Thyroid gland (tissue), 4 donors: ENCODE data around the gene SNRK. TPM values are rescaled to one million over a fixed set of nuclear protein-coding genes. Genes with fewer than 3 reads are reported as not detected.

Source experiments
- DNase-seq, 2 donors: peaks; one replicate each; pipeline ENCODE4 v3.0.0-alpha.2; 2019
- H3K27ac ChIP-seq, 3 donors: fragments of 200-600 bp; sonication (generic); 1 replicate in 2 of 3; 2 replicates in 1 of 3; pipeline ENCODE4 v1.5.1; 2016 to 2019; ENCODE audit warnings: mild to moderate bottlenecking in 1 of 3, moderate library complexity in 1 of 3
- H3K27me3 ChIP-seq: fragments of 200-600 bp; sonication (generic); one replicate; pipeline ENCODE4 v1.5.1; 2019
- H3K36me3 ChIP-seq, 2 donors: fragments of 200-600 bp; sonication (generic); one replicate each; pipeline ENCODE4 v1.5.1; 2016 to 2019
- H3K4me1 ChIP-seq, 2 donors: fragments of 200-600 bp; sonication (generic); one replicate each; pipeline ENCODE4 v1.5.1; 2017 to 2019
- H3K4me3 ChIP-seq, 3 donors: fragments of 200-600 bp; sonication (generic); replicated peaks in 1 of 3; 1 replicate in 2 of 3; 2 replicates in 1 of 3; pipeline ENCODE4 v1.5.1; 2016; ENCODE audit warnings: mild to moderate bottlenecking in 1 of 3
- H3K9me3 ChIP-seq: fragments of 200-600 bp; sonication (generic); one replicate; pipeline ENCODE4 v1.5.1; 2017
- CTCF ChIP-seq, 6 experiments: fragments of 200-600 bp in 3 of 6; fragments of 450-650 bp in 3 of 6; sonication (generic) in 3 of 6; IDR thresholded peaks; one replicate each; pipeline ENCODE4 v1.5.1; 2016 to 2019; ENCODE audit warnings: antibody characterized with exemption in 6 of 6, mild to moderate bottlenecking in 2 of 6, inconsistent platforms in 1 of 6, moderate library complexity in 1 of 6
- POLR2A ChIP-seq, 2 donors: fragments of 450-650 bp; IDR thresholded peaks; one replicate each; pipeline ENCODE4 v1.6.1; 2017; ENCODE audit warnings: antibody characterized with exemption in 2 of 2, mild to moderate bottlenecking in 2 of 2, moderate library complexity in 1 of 2
- WGBS, 2 donors: methylation state at CpG; one replicate each; pipeline ENCODE4 v1.1.5; 2017; 5-methylcytosine and 5-hydroxymethylcytosine counted together
- intact Hi-C: fragments of 100-400 bp; cut with DNase I; formaldehyde crosslinking; loops from one replicate; pipeline ENCODE4 v1.15.1; 2023
- total RNA-seq, 4 donors: library from RNA; depleted of rRNA; stranded (reverse); fragments of >200 nt; gene quantifications; one replicate each; pipeline ENCODE4 v1.2.3, GENCODE V29; 2016

Gene SNRK
- total RNA-seq, 4 donors from 2014 or later = 44.2 to 90.5 (median 65.0) TPM

DNA sequence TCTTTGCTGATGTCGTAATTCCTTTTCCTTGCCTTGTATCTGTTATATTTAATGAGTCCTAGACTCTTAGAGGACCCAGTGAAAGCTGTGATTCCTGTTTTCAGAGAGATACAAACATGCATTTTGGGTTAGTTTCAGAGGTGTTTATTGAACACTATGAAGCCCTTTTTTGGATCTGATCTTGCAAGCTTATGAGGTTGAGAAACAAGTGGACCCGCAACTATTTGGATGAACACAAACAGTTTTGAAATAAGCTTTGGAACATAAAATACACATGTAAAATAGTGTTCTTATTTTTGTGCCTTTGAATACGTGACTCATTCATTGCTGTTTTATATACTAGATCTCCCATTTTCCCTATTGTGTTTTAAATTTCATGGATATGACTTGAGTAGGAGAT lies 33.5 kb downstream of the SNRK start:
- TF ChIP-seq POLR2A (IDR thresholded peaks at IDR 0.05) (no peak), CTCF (IDR thresholded peaks at IDR 0.05) (no peak)
- Histone ChIP-seq H3K9me3 (no peaks in the 10 kb centered on the region), H3K4me3 (no peak overlapping the region), H3K27me3 (no peaks in the 10 kb centered on the region), H3K27ac (peak overlapping the region in 1 of 3 donors; percentile 5), H3K4me1 (peaks cover 33 to 35% of the 10 kb centered on the region in 2 donors), H3K36me3 (no peaks in the 10 kb centered on the region)
- DNase-seq = no peak
- 91% methylated on average over 3 of the region's 3 CpGs for WGBS, 2 donors
- intact Hi-C loops = no loop called here

DNA sequence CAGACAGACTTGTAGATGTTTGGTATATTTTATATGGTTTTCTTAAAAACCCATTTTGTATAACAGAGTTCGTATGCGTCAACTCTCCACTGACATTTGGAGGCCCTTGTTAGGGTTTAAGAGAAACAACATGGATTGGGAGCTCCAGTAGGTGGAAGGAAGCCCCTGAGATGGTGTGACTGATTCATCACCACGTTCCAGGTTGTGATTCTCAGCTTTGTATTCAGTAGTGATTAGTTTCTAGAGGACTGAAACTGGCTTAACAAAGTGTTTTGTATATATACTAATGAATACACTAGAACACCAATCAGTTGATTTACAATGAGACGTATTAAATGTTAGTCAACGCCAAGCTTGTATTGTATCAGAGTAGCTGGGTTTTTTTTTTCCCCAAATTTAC lies 33.9 kb downstream of the SNRK start:
- Histone ChIP-seq H3K4me1 (peaks cover 35 to 36% of the 10 kb centered on the region in 2 donors), H3K27ac (no peak overlapping the region), H3K27me3 (no peaks in the 10 kb centered on the region), H3K36me3 (no peaks in the 10 kb centered on the region), H3K4me3 (no peak overlapping the region), H3K9me3 (no peaks in the 10 kb centered on the region)
- 88 to 92% methylated on average over 5 of the region's 5 CpGs for WGBS, 2 donors
- intact Hi-C loops = no loop called here
- DNase-seq = no peak
- no peak for TF ChIP-seq CTCF (IDR thresholded peaks at IDR 0.05)
- no peak for TF ChIP-seq POLR2A (IDR thresholded peaks at IDR 0.05)

- Histone ChIP-seq H3K4me1 (peaks cover 37 to 42% of the 10 kb centered on the region in 2 donors), H3K27me3 (no peaks in the 10 kb centered on the region), H3K4me3 (no peak overlapping the region), H3K36me3 (no peaks in the 10 kb centered on the region), H3K9me3 (no peaks in the 10 kb centered on the region), H3K27ac (no peak overlapping the region)
- no peak for DNase-seq
- 91 to 95% methylated on average over 1 of the region's 1 CpG for WGBS, 2 donors
- no peak for TF ChIP-seq CTCF (IDR thresholded peaks at IDR 0.05)
- TF ChIP-seq POLR2A (IDR thresholded peaks at IDR 0.05) = no peak
- intact Hi-C loops = no loop called here
These were observed 37.2 kb downstream of the SNRK start for GRCh38 chr3:43323541-43323940.

- no peak for DNase-seq
- no peak overlapping the region for H3K4me3 ChIP-seq
- peaks cover 27 to 32% of the 10 kb centered on the region in 2 donors for H3K4me1 ChIP-seq
- H3K9me3 ChIP-seq = no peaks in the 10 kb centered on the region
- 46 to 47% methylated on average over 3 of the region's 3 CpGs for WGBS, 2 donors
- H3K36me3 ChIP-seq = no peaks in the 10 kb centered on the region
- intact Hi-C loops = no loop called here
- H3K27me3 ChIP-seq = no peaks in the 10 kb centered on the region
- no peak for TF ChIP-seq CTCF (IDR thresholded peaks at IDR 0.05)
- no peak for TF ChIP-seq POLR2A (IDR thresholded peaks at IDR 0.05)
- peak overlapping the region; percentile 31 to 67 (median 66) for H3K27ac ChIP-seq
These were observed 40.7 kb downstream of the SNRK start for GRCh38 chr3:43326891-43327581.

DNA sequence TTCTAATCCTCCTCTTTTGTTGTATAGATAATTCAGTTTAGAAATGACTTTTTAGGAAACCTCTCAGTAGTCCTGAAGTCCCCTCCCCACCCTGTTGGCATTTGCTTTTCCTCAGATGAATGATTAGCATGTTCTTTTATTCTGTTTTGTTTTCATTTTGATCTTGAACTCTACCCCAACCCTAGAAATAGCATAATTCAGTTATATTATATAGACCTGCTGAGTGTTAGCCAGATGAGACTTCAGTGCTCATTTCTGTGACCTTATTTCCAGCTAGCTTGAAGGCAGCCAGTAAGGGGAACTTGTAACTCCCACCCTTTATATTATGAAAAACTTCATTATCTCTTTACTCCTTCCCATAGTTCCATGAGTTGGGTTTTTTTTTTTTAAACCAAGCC lies 41.2 kb downstream of the SNRK start:
- Histone ChIP-seq H3K27me3 (no peaks in the 10 kb centered on the region), H3K4me1 (peaks cover 27 to 32% of the 10 kb centered on the region in 2 donors), H3K9me3 (no peaks in the 10 kb centered on the region), H3K27ac (peak overlapping the region; percentile 31 to 67 (median 66)), H3K36me3 (peaks cover 0 to under 1% of the 10 kb centered on the region in 2 donors), H3K4me3 (no peak overlapping the region)
- intact Hi-C loops = no loop called here
- DNase-seq = no peak
- TF ChIP-seq POLR2A (IDR thresholded peaks at IDR 0.05) = no peak
- no peak for TF ChIP-seq CTCF (IDR thresholded peaks at IDR 0.05)
